ENCODE data around the gene SCART1.
"Not testable (repeated sequence)": the region's sequence is repeated elsewhere in the genome, so short reads cannot be mapped to it uniquely, and the experiment has no call there.

Gene SCART1

DNA sequence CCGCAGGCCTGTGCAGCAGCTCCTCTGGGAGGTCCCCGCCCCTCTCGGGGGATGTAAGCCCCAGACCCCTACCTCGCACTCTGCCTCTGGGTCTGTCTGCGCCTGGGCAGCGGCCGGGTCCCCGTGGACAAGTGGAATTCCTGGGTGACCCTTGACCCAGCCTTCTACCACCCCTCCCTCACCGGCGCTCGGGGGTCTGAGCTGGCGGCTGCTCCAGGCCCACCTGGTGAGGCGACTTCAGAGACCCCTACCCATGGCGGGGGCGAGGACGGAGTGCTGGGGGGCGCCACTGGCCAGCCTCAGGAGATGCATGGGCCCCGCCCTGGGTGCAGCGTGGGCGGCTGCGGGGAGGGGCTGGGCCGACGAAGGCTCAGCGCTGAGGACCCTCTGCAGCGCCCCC, 21.0 kb upstream of the SCART1 start:
- not testable (repeated sequence) for DNase-seq (ENCODE audit: low read depth in 2 of 2)

DNA sequence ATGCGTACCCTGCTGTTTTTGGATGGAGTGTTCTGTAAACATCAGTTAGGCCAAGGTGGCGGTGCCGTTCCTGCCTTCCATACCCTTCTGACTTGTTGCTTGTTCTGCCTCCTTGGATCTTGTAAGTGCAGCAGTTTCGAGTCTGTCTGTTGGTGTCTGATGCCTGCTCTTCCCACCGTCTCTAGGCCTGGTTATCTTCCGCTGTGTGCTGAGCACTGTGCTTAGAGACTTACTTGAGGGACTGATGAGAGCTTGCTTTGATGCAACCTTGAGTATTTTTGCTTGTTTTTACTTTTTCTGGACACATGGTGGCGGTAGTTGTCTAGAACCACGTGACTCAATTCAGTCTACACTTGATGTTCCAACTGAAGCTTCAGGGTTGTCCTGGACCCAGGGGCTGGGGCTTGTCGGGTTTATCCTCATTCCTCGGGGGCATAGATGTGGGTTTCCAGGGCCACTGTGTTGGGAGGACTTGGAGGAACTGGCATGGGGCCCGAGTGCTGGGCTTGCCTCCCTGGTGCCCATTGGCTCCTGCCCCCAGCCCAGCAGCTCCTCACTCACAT, 15.0 kb upstream of the SCART1 start:
- DNase-seq (ENCODE audit: low read depth in 2 of 2) = no peak

- DNase-seq (ENCODE audit: low read depth in 2 of 2) = no peak
Observed at GRCh38 chr10:133439517-133440461, 14.0 kb upstream of the SCART1 start.

DNA sequence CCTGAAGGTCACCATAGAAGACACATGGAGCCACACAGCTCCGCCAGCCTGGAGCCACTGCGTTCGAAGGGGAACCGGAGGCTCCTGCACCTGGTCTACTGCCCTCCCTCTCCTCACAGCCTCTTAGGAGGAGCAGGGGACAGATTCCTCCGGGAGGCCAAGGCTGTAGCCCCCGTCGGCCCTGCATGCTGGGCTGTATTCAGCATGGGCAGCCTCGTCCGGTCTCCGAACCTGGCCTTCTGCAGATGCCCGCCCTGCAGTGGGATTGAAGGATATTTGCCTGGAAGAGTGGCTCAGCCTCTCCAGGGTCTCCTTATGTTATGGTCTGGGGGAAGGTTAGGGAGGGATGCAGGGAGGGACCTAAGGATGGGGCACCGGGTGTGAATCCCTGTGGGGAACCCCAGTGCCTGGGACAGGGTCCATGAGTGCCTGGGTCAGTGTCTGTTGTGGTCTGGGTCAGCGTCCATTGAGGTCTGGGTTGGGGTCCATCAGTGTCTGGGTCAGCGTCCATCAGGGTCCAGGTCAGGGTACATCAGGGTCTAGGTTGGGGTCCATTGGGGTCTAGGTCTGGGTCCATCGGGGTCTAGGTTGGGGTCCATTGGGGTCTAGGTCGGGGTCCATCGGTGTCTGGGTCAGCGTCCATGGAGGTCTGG, 13.0 kb upstream of the SCART1 start:
- no peak for DNase-seq (ENCODE audit: low read depth in 2 of 2)

GRCh38 chr10:133441356-133441755, 12.4 kb upstream of the SCART1 start:
- not testable (repeated sequence) for DNase-seq (ENCODE audit: low read depth in 2 of 2)

DNA sequence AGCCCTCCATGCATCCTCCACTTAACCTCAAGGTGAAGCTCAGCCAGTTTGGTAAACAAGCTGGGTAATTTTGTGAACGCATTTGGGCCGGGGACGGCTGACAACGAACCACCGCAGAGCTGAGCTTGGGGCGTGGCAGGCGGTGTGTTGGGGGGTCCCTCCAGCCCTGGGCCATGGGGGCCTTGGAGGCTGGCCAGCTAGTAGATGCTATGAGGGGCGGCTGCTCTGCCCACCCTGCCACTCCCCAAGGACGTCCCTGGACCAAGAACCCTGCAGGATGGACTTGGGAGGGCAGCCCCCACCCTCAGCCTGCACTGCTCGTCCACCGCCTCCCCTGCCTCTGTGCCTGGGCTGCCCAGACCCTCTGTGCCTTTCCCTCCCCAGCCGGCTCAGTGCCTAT, 12.0 kb upstream of the SCART1 start:
- DNase-seq (ENCODE audit: low read depth in 2 of 2) = no peak

DNA sequence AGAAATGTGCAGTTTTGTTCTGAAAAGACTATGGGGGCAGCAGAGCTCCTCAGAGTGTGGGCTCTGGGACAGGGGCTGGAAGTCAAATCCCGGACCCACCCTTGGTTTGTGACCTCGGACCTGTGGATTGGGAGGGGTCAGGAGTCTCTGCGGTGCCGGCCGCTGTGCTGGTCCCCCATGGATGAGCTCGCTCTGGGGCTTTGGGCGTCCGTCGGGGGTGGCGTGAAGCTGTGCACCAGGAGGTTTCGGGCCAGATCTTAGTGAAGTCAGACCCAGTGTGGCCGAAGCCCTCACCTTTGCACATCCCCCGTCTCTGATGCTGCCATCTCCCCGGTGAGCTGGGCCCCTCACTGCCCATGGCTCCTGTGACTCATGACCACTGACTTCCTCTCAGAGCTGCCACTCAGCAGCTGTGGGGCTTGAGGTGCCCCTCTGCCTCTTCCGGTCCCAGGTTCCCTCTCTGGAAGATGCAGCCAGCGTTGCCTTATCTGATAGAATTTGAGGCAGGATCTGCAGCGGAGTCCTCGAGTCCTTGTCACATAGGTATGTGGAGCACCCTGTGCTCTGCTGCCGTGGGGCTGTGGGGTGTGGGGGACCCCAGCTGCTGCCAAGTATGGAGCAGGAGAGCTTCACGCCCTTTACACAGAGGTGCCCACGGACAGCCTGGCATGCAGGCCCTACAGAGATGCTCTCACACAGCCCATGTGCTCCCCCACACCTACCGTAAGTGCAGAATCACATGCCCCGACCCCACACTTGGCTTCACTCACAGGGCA, 11.4 kb upstream of the SCART1 start:
- DNase-seq (ENCODE audit: low read depth in 2 of 2) = no peak

- no peak for DNase-seq (ENCODE audit: low read depth in 2 of 2)
Observed at GRCh38 chr10:133442967-133443924, 10.5 kb upstream of the SCART1 start.

DNA sequence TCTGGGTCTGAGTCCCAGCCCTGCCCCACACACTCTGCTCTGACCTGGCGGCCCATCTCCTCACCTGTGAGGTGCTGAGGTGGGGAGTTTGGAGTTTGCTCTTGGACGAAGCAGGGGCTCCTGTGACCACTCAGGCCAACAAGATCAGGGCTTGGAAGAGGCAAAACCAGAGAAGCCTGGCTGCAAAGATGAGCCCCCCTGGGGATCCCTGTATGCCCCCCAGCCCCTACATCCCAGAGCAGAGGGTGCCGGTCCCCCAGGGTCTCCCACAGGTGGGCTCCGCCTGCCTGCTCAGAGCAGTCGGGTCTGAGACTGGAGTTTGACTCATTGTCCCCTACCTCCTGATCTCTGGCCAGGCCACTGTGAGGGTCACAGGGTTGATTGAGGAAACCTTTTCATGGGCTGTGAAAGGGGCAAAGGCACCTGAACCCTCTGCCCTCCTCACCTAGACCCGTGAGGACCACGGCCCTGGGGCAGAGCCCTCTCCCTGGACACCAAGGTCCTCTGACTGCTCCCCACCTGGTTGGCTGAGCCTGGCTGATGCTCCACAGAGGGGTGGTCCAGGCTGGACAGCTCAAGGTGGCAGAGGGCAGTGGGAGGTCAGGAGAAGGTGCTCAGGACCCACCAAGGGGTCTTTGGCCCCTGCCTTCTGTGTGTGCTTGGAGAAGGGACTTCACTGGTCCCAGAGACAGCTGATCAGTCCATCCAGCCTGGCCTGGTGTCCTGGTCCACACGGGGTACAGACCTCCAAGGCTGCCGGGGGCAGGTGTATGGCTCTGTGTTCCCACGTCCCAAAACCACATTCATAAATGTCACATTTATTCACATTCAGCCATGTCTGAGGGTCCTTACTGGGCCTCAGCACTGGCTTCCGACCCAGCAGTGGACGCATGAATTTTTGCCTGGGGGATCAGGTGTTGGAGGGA, 9.1 kb upstream of the SCART1 start:
- DNase-seq (ENCODE audit: low read depth in 2 of 2) = no peak

GRCh38 chr10:133445268-133445732, 8.4 kb upstream of the SCART1 start:
- DNase-seq (ENCODE audit: low read depth in 2 of 2) = no peak

GRCh38 chr10:133445751-133446708, 7.7 kb upstream of the SCART1 start:
- DNase-seq (ENCODE audit: low read depth in 2 of 2) = no peak

GRCh38 chr10:133446979-133447378, 6.8 kb upstream of the SCART1 start:
- DNase-seq (ENCODE audit: low read depth in 2 of 2) = no peak

DNA sequence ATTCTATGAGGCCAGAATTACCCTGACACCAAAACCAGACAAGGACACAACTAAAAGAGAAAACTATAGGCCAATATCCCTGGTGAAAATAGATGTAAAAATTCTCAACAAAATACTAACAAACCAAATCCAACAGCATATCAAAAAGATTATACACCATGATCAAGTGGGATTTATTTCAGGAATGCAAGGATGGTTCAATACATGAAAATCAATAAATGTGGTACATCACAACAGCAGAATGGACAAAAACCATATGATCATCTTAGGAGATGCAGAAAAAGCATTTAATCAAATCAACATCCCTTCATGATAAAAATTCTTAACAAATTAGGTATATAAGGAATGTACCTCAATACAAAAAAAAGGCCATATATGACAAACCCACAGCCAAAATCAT, 5.6 kb upstream of the SCART1 start:
- DNase-seq (ENCODE audit: low read depth in 2 of 2) = no peak

- no peak for DNase-seq (ENCODE audit: low read depth in 2 of 2)
Observed at GRCh38 chr10:133451346-133451745, 2.4 kb upstream of the SCART1 start.

DNA sequence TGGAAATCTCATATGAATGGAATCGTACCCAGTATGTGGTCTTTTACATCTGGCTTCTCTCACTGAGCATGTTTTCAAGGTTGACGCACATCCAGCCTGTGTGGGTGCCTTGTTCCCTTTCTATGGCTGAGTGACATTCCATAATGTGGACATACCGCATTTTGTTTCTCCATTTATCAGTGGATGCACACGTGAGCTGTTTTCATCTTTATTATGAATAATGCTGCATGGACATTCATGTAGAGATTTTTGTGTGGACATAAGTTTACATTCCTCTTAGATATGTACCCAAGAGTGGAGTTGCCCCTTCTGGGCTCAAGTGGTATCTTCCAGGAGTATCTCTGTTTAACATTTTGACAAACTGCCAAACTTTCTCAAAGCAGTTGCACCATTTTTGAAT, 1.3 kb upstream of the SCART1 start:
- no peak for DNase-seq (ENCODE audit: low read depth in 2 of 2)

DNA sequence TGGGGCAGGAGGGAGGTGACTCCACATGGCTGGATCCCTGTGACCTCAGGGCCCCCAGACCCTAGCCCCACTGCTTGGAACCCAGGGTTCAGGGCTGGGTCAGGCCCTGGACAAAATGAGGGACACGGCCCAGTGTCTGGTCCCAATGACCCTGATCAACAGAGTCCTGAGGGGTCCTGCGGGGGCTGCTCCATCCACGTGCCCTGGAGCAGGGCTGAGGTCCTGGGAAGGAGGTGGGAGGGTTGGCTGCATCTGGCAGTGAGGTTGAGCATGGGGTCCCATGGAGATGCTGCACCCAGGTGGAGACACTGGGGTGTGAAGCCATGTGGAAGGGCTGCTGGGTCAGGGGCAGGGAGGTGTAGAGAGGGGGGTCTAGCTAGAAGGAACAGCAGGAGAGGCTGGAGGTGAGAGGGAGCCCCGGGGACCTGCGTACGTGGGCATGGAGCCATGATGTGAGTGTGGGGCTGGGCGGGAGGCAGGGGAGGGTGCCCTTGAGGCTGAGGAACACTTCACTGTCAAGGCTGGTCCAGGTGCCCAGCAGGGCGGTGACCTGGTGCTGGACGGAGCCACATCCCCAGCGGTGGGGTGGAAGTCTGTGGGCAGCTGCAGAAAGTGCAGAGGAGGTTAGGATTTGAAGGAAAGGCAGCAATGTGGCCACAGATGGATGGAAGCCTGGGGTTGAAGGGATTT, 604 bp downstream of the SCART1 start:
- no peak for DNase-seq (ENCODE audit: low read depth in 2 of 2)

DNA sequence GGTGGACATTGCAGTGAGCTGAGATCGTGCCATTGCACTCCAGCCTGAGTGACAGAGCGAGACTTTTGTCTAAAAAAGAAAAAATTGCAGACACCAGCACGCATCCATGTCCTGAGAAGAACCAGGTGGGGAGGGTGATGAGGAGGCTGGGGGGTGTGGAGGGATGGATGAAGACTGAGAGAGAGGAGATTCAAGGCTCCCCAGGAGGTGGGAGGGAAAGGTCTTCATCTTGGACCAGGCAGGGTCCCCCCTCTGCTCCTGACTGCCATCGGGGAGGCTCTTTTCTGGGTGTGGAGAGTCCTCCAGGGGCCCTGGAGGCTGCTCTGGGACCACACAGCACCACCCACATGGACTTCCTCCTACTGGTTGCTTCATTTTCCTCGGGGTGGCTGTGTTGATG, 1.5 kb downstream of the SCART1 start:
- DNase-seq (ENCODE audit: low read depth in 2 of 2) = no peak

DNA sequence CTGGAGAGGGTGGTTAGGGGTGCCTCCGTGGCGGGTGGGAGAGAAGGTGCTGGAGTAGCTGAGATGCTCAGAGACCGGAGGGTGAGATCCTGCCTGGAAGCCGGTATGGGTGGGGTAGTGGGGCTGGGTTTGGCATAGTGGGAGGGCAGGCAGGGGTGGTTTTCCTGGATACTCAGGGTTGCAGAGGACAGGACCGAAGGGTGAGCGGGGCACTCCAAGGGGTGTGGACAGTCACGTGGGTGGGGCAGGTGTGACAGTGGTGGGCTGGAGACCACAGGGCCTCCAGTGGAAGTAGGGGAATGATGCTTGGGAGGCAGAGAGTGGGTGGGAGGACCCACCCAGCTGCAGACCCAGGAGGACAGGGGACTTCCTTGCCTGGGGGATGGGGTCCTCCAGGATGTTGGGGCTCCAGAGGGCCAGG, 1.9 kb downstream of the SCART1 start:
- DNase-seq (ENCODE audit: low read depth in 2 of 2) = no peak
